Body of pancreas (tissue), 4 donors: ENCODE results near the gene ZFHX3.

Experiments used
- POLR2A ChIP-seq, 3 donors: fragments of 450-650 bp; IDR thresholded peaks; one replicate each; pipeline ENCODE4 v1.6.1; 2016; ENCODE audit warnings: antibody characterized with exemption in 3 of 3, mild to moderate bottlenecking in 2 of 3
- TF ChIP-seq, protein P1 (sequence below), 7 experiments: fragments of 450-650 bp in 4 of 7; fragments of 200-600 bp in 3 of 7; sonication (generic) in 3 of 7; IDR thresholded peaks; one replicate each; pipeline ENCODE4 v1.5.1; 2016 to 2019; ENCODE audit warnings: antibody characterized with exemption in 7 of 7

DNA sequence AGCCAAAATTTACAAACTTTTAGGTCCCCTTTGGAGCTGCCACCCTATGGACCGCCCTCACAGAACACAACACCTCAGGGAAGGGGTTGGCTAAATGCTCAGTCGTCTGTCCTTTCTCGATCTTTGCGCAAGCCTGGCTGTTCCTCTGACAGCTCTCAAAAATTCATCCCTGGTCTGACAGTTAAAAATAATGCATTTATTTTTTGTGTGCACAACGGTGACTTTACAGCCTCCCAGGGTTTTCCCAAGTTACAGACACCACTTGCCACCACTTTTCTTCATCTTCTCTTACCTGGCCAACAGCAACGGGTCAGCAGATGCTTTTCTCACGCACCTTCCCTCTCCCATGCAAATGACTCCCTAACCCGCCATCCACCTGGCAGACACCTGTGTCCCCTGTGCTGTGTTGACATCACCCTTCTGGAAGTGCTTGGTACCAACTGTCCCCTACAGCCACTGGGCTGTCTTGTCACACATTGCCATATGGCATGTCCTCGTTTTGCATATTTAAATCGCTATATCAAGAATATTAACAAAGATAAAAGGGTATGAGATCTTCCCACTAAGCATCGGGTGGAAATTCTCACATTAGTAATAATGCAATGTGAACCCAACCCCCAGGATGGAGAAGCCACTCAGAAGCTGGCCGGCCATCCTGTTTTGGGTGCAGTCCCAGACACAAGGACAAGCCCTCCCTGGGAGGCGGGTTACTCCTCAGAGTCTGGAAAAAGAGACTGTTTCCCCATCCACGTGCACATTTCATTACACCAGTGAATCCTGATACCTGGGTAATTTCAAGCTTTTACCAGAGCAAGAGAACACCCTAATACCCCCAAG is 187.0 kb downstream of the ZFHX3 start:
- TF ChIP-seq, protein P1, sequence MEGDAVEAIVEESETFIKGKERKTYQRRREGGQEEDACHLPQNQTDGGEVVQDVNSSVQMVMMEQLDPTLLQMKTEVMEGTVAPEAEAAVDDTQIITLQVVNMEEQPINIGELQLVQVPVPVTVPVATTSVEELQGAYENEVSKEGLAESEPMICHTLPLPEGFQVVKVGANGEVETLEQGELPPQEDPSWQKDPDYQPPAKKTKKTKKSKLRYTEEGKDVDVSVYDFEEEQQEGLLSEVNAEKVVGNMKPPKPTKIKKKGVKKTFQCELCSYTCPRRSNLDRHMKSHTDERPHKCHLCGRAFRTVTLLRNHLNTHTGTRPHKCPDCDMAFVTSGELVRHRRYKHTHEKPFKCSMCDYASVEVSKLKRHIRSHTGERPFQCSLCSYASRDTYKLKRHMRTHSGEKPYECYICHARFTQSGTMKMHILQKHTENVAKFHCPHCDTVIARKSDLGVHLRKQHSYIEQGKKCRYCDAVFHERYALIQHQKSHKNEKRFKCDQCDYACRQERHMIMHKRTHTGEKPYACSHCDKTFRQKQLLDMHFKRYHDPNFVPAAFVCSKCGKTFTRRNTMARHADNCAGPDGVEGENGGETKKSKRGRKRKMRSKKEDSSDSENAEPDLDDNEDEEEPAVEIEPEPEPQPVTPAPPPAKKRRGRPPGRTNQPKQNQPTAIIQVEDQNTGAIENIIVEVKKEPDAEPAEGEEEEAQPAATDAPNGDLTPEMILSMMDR (IDR thresholded peaks at IDR 0.05) = no peak
- TF ChIP-seq POLR2A (IDR thresholded peaks at IDR 0.05) = no peak
